Nephron (organoid): ENCODE measurements around the gene DUOXA1.

Experiments
- H3K27ac Mint-ChIP-seq, 3 experiments: 2 replicates each; pipeline ENCODE4 v1.8.0; 2020; ENCODE audit warnings: mixed read lengths in 3 of 3, mild to moderate bottlenecking in 2 of 3, moderate library complexity in 1 of 3
- H3K27me3 Mint-ChIP-seq: 2 replicates; pipeline ENCODE4 v1.8.0; 2021; ENCODE audit warnings: low read depth, mild to moderate bottlenecking, moderate library complexity, mixed read lengths
- H3K36me3 Mint-ChIP-seq: 2 replicates; pipeline ENCODE4 v1.8.0; 2020; ENCODE audit warnings: low read depth, mixed read lengths
- H3K4me1 Mint-ChIP-seq: 2 replicates; pipeline ENCODE4 v1.8.0; 2020; ENCODE audit warnings: mixed read lengths
- H3K4me3 Mint-ChIP-seq, 3 experiments: 2 replicates each; pipeline ENCODE4 v1.8.0; 2020; ENCODE audit warnings: mild to moderate bottlenecking in 3 of 3, mixed read lengths in 3 of 3, moderate library complexity in 2 of 3
- H3K9me3 Mint-ChIP-seq: 2 replicates; pipeline ENCODE4 v1.8.0; 2020; ENCODE audit warnings: mixed read lengths
- TF ChIP-seq, protein P1 (sequence below), 3 experiments: fragments of 200-600 bp; sonication (generic); IDR thresholded peaks; one replicate each; pipeline ENCODE4 v1.5.0; 2021; ENCODE audit warnings: antibody characterized with exemption in 3 of 3; ENCODE audit not compliant: unreplicated experiment in 3 of 3

DUOXA1 gene

DNA sequence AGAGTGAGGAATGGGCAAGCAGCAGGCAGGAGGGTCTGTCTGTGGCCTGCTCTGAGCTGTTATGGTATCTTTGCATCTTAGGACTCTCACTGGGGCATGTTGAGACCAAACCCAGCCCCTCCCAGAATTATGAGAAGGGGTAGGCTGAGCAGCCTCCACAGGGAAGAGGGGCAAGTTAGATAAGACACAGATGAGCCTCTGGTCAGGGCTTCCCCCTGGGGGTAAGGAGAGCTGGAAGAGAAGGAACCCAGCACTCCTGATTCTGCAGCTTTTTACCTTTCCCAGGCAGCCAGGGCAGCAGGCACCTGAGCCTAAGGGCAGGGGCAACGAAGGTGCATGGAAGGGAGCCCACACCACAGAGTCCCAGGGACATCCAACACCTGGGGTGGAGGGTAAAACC, 19.4 kb upstream of the DUOXA1 start:
- Mint-ChIP-seq H3K4me1 (no peaks in the 10 kb centered on the region), H3K9me3 (no peaks in the 10 kb centered on the region), H3K4me3 (no peak overlapping the region), H3K27ac (no peak overlapping the region), H3K27me3 (peaks cover 21% of the 10 kb centered on the region), H3K36me3 (no peaks in the 10 kb centered on the region)
- TF ChIP-seq, protein P1, sequence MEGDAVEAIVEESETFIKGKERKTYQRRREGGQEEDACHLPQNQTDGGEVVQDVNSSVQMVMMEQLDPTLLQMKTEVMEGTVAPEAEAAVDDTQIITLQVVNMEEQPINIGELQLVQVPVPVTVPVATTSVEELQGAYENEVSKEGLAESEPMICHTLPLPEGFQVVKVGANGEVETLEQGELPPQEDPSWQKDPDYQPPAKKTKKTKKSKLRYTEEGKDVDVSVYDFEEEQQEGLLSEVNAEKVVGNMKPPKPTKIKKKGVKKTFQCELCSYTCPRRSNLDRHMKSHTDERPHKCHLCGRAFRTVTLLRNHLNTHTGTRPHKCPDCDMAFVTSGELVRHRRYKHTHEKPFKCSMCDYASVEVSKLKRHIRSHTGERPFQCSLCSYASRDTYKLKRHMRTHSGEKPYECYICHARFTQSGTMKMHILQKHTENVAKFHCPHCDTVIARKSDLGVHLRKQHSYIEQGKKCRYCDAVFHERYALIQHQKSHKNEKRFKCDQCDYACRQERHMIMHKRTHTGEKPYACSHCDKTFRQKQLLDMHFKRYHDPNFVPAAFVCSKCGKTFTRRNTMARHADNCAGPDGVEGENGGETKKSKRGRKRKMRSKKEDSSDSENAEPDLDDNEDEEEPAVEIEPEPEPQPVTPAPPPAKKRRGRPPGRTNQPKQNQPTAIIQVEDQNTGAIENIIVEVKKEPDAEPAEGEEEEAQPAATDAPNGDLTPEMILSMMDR (IDR thresholded peaks at IDR 0.05; ENCODE audit: unreplicated experiment in 3 of 3) = no peak

DNA sequence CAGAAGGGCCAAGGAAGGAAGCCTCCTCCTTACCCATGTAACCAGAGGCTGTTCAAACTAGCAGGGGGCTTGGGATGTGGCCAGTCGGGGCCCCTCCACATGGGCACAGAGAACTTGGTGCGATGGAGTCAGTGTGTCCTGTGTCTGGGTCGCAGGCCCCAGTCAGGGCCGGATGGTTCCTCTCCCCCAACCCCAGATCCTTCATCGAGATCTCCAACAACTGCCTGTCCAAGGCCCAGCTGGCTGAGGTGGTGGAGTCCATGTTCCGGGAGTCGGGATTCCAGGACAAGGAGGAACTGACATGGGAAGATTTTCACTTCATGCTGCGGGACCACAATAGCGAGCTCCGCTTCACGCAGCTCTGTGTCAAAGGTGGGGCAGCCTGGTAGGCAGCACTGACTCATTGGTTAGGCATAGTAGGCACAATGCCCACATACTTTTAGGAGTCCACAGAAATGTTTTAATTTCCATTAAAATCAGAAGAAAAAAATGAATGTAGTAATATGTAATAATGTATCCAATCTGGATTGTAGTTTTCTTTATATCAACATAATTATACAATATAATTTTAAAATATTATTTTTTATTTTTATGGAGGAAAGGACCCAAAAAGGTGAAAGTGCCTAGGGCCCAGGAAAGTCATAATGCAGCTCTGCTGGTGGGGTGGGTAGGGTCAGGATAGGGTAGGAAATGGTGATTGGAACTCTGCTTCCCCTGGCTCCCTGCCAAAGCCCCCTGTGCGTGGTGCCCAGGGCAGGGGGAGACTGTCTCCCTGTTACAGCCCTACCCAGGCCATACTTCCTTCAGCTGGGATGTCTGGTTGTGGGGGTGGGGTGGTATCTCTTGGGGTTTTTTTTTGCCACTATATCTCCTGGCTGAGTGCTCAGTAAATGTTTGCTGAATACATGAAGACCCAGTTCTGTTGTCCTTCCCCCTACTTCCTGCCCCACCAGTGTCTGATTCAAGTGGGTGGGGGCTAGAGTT, 18.7 kb upstream of the DUOXA1 start:
- Mint-ChIP-seq H3K27me3 (peaks cover 14% of the 10 kb centered on the region), H3K4me3 (no peak overlapping the region), H3K27ac (no peak overlapping the region), H3K9me3 (no peaks in the 10 kb centered on the region), H3K36me3 (no peaks in the 10 kb centered on the region), H3K4me1 (no peaks in the 10 kb centered on the region)
- TF ChIP-seq, protein P1 (IDR thresholded peaks at IDR 0.05; ENCODE audit: unreplicated experiment in 3 of 3) = no peak

DNA sequence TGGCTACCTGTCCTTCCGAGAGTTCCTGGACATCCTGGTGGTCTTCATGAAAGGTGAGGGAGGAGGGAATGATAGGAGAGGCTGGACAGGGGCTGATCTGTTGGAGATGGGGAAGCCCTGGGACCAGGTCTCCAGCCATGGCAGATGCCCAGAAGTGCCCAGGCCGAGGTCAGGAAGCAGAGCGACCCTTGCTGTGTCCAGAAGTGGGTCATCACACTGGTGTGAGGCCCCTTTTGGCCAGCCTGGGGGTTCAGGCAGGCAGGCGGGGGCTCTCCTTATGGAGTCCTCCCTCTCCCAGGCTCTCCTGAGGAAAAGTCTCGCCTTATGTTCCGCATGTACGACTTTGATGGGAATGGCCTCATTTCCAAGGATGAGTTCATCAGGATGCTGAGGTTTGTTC, 17.9 kb upstream of the DUOXA1 start:
- Mint-ChIP-seq H3K36me3 (no peaks in the 10 kb centered on the region), H3K27ac (no peak overlapping the region), H3K27me3 (peaks cover 14% of the 10 kb centered on the region), H3K4me3 (no peak overlapping the region), H3K4me1 (no peaks in the 10 kb centered on the region), H3K9me3 (no peaks in the 10 kb centered on the region)
- TF ChIP-seq, protein P1 (IDR thresholded peaks at IDR 0.05; ENCODE audit: unreplicated experiment in 3 of 3) = no peak

DNA sequence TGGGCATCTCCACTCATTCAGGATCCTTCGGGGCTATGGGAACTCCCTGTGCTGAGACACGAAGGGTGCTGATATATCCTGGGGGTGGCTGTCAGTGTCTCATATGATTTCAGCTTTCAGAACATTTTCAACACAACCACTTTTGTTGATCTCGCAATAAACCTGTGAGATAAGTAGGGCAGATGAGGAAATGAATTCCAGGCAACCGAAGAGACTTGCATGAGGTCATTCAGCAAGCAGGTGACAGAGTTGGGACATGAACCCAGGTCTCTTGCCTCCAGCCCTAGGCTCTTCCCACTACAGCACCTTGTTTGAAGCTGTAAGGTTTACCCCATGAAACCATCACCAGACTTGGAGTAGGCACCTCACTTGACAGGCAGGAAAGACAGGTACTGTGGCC, 16.7 kb upstream of the DUOXA1 start:
- TF ChIP-seq, protein P1 (IDR thresholded peaks at IDR 0.05; ENCODE audit: unreplicated experiment in 3 of 3) = no peak
- Mint-ChIP-seq H3K27me3 (peaks cover 14% of the 10 kb centered on the region), H3K4me3 (no peak overlapping the region), H3K9me3 (no peaks in the 10 kb centered on the region), H3K4me1 (no peaks in the 10 kb centered on the region), H3K27ac (no peak overlapping the region), H3K36me3 (no peaks in the 10 kb centered on the region)

DNA sequence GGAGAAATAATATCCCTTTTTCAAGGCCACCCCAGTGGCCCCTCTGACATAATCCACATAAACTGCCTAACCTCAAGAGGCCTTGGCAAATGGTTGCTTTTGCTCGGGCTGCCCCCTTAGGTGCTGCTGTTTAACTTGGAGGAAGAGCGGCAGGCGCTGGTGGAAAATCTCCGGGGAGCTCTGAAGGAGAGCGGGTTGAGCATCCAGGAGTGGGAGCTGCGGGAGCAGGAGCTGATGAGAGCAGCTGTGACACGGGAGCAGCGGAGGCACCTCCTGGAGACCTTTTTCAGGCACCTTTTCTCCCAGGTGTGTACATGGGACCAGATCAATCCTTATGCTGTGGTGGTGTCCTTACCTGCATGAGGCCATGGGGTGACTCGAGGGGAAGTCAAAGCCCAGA, 15.1 kb upstream of the DUOXA1 start:
- H3K27ac Mint-ChIP-seq = no peak overlapping the region
- no peaks in the 10 kb centered on the region for H3K9me3 Mint-ChIP-seq
- TF ChIP-seq, protein P1 (IDR thresholded peaks at IDR 0.05; ENCODE audit: unreplicated experiment in 3 of 3) = no peak
- H3K4me1 Mint-ChIP-seq = no peaks in the 10 kb centered on the region
- H3K36me3 Mint-ChIP-seq = no peaks in the 10 kb centered on the region
- H3K27me3 Mint-ChIP-seq = peaks cover 14% of the 10 kb centered on the region
- H3K4me3 Mint-ChIP-seq = no peak overlapping the region

DNA sequence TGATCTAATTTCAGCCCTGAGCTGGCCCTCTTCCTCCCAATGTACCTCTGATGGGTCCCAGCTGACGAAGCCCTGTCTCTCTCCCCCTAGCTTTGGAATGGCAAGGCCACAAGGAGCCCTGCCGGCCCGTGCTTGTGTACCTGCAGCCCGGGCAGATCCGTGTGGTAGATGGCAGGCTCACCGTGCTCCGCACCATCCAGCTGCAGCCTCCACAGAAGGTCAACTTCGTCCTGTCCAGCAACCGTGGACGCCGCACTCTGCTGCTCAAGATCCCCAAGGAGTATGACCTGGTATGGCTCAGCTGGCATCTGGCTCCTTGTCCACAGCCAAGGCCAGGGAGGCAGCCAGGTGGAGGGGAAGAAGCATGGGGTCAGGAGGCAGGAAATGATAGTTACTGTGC, 14.3 kb upstream of the DUOXA1 start:
- H3K9me3 Mint-ChIP-seq = no peaks in the 10 kb centered on the region
- H3K27ac Mint-ChIP-seq = no peak overlapping the region
- H3K4me1 Mint-ChIP-seq = no peaks in the 10 kb centered on the region
- TF ChIP-seq, protein P1 (IDR thresholded peaks at IDR 0.05; ENCODE audit: unreplicated experiment in 3 of 3) = no peak
- H3K27me3 Mint-ChIP-seq = peaks cover 18% of the 10 kb centered on the region
- no peaks in the 10 kb centered on the region for H3K36me3 Mint-ChIP-seq
- no peak overlapping the region for H3K4me3 Mint-ChIP-seq
